Ovary (tissue), 9 donors: Measurements from ENCODE around the gene FYN. TPM values are rescaled to one million over a fixed set of nuclear protein-coding genes. Genes with fewer than 3 reads are reported as not detected.

Experiments
- DNase-seq, 5 donors: peaks; one replicate each; pipeline ENCODE4 v3.0.0-alpha.2; 2019 to 2020
- H3K27ac ChIP-seq, 2 donors: fragments of 200-600 bp; one replicate each; pipeline versions ENCODE4 v1.5.1 to v1.8.0; 2019 to 2022
- H3K27me3 ChIP-seq: fragments of 200-600 bp; one replicate; pipeline ENCODE4 v1.8.0; 2022
- H3K36me3 ChIP-seq: fragments of 200-600 bp; sonication (generic); one replicate; pipeline ENCODE4 v1.5.1; 2019
- H3K4me1 ChIP-seq: one replicate; pipeline ENCODE4 v1.8.1; 2013; ENCODE audit warnings: mild to moderate bottlenecking, moderate library complexity; ENCODE audit not compliant: insufficient read depth
- H3K4me3 ChIP-seq: fragments of 200-600 bp; sonication (generic); one replicate; pipeline ENCODE4 v1.5.1; 2017
- H3K9me3 ChIP-seq, 2 donors: fragments of 200-600 bp in 1 of 2; sonication (generic) in 1 of 2; one replicate each; pipeline versions ENCODE4 v1.5.1 to v1.8.1; 2013 to 2019; ENCODE audit warnings: mild to moderate bottlenecking in 1 of 2, moderate library complexity in 1 of 2
- EP300 ChIP-seq: sonication (generic); formaldehyde crosslinking; IDR thresholded peaks from one replicate; pipeline ENCODE4 v1.6.1; 2017; ENCODE audit warnings: antibody characterized with exemption
- POLR2A ChIP-seq: fragments of 450-650 bp; IDR thresholded peaks from one replicate; pipeline ENCODE4 v1.6.1; 2017; ENCODE audit warnings: antibody characterized with exemption, mild to moderate bottlenecking, moderate library complexity
- WGBS, 3 donors: extraction: QIAGEN DNeasy Blood & Tissue Kit in 1 of 3; methylation state at CpG; one replicate each; pipeline versions ENCODE4 v1.1.5 to v1.1.7; 2013 to 2017; 5-methylcytosine and 5-hydroxymethylcytosine counted together
- intact Hi-C, 4 donors: fragments of 100-400 bp; cut with DNase I; formaldehyde crosslinking; loops; one replicate each; pipeline versions ENCODE4 v1.11.0 to v1.15.1; 2022 to 2023
- polyA plus RNA-seq, 2 donors: library from polyadenylated mRNA; stranded (reverse); fragments of 200-250 nt in 1 of 2; fragments of 350-450 nt in 1 of 2; fragmentation: Illumina TruSeq in 1 of 2; extraction: RNeasy Lipid Tissue Mini Kit (QIAGEN cat#74804) in 1 of 2; gene quantifications; one replicate each; pipeline ENCODE4 v1.2.3, GENCODE V29; 2013 to 2014
- total RNA-seq, 7 donors: library from RNA; depleted of rRNA in 2 of 7; stranded (reverse); fragments of >200 nt in 2 of 7; fragmentation: NEBNext Ultra II Directional in 3 of 7; extraction: Animal tissue kit (Norgen Biotek cat#: 25700) in 3 of 7; gene quantifications; one replicate each; pipeline versions ENCODE4 v1.1.0 to v1.2.4, GENCODE V29; 2016 to 2023
- TF ChIP-seq, protein P1 (sequence below), 3 donors: fragments of 450-650 bp in 2 of 3; fragments of 200-600 bp in 1 of 3; IDR thresholded peaks; one replicate each; pipeline versions ENCODE4 v1.5.1 to v1.8.0; 2016 to 2022; ENCODE audit warnings: antibody characterized with exemption in 3 of 3, mild to moderate bottlenecking in 1 of 3
- donor health status: DM: no; HTN: no; CAD: no; lungs with moderate emphysema.
- donor health status: DM: no; HTN: no; CAD: no.
- donor health status: Bipolar disorder and iron deficiency.
- donor health status: DM: yes; HTN: yes; CAD: no.
- donor health status: DM: no; HTN: no; CAD: no.
- donor health status: DM: yes; HTN: yes; CAD: no.

FYN gene
- total and polyA plus RNA-seq, 9 donors = 37.2 to 116 (median 72.7) TPM

DNA sequence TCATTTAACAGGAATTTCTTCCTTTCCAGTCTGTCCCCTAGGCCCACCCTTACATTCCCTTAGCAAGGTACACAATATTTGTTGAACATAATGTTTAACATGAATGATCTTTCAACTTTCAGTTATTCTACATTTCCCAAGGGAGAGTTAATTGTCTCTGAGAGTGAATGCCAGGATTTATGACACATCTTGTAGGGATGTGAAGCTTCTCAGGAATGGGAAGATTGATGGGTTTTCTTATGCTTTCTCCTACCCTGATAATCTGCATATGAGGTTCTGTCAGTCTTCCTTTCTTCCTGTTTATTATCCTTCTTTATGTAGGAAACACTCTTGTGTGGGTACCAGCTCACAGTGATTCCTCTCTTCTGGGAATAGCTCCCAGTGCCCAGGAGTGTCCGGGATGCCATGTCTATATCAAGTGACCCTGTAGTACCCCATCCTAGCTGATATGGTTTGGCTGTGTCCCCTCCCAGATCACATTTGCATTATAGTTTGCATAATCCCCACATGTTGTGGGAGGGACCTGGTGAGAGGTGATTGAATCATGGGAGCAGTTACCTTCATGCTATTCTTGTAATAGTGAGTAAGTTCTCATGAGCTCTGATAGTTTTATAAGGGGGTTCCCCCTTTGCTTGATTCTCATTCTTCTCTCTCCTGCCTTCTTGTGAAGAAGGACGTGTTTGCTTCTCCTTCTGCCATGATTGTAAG is 7.1 kb upstream of the FYN start:
- TF ChIP-seq, protein P1, sequence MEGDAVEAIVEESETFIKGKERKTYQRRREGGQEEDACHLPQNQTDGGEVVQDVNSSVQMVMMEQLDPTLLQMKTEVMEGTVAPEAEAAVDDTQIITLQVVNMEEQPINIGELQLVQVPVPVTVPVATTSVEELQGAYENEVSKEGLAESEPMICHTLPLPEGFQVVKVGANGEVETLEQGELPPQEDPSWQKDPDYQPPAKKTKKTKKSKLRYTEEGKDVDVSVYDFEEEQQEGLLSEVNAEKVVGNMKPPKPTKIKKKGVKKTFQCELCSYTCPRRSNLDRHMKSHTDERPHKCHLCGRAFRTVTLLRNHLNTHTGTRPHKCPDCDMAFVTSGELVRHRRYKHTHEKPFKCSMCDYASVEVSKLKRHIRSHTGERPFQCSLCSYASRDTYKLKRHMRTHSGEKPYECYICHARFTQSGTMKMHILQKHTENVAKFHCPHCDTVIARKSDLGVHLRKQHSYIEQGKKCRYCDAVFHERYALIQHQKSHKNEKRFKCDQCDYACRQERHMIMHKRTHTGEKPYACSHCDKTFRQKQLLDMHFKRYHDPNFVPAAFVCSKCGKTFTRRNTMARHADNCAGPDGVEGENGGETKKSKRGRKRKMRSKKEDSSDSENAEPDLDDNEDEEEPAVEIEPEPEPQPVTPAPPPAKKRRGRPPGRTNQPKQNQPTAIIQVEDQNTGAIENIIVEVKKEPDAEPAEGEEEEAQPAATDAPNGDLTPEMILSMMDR (IDR thresholded peaks at IDR 0.05) = no peak
- TF ChIP-seq EP300 (no peak), POLR2A (no peak)
- WGBS, 3 donors = 92 to 97% (median 96%) methylated on average over 2 of the region's 2 CpGs
- intact Hi-C loops = no loop called here

DNA sequence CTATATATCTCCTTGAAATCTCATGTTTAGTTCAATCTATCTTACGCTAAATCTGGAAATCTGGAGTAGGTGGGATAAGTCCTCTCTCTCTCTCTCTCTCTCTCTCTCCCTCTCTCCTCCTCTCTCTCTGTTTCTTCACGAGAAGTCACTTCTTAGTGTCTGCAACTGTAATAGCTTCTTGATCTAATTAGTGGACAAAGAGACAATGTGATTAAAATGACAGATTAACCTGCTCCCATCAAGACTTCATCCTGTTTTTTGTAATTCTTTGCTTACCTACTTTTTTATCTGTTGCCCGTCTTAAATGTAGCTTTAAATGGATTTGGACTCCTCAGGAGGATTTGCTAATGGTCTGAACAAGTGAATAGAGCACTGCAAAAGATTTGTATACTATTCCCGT is 2.5 kb upstream of the FYN start:
- Histone ChIP-seq H3K27ac (no peak overlapping the region), H3K36me3 (no peaks in the 10 kb centered on the region), H3K4me3 (no peak overlapping the region), H3K9me3 (no peaks in the 10 kb centered on the region), H3K27me3 (no peaks in the 10 kb centered on the region), H3K4me1 (peaks cover 4% of the 10 kb centered on the region)
- 96 to 98% (median 96%) methylated on average over 4 of the region's 4 CpGs for WGBS, 3 donors
- TF ChIP-seq POLR2A = no peak
- no peak for TF ChIP-seq EP300
- TF ChIP-seq, protein P1 (IDR thresholded peaks at IDR 0.05) = no peak
- intact Hi-C loops = loop anchor here in 1 of 4 donors (10.0 kb wide), 1 partner anchor 169 kb away; no protein-coding TSS in a partner anchor
- no peak for DNase-seq

More for the DNA sequence above, 7.1 kb upstream of the FYN start:
- Histone ChIP-seq H3K36me3 (no peaks in the 10 kb centered on the region), H3K27ac (no peak overlapping the region), H3K4me1 (no peaks in the 10 kb centered on the region), H3K9me3 (no peaks in the 10 kb centered on the region), H3K4me3 (no peak overlapping the region), H3K27me3 (no peaks in the 10 kb centered on the region)
- no peak for DNase-seq

- Histone ChIP-seq H3K27ac (no peak overlapping the region), H3K4me3 (peak overlapping the region; percentile 48), H3K27me3 (no peaks in the 10 kb centered on the region), H3K9me3 (no peaks in the 10 kb centered on the region), H3K4me1 (peaks cover 4% of the 10 kb centered on the region), H3K36me3 (no peaks in the 10 kb centered on the region)
- peak in 2 of 5 donors; percentile 30 for DNase-seq
- TF ChIP-seq POLR2A (no peak), EP300 (no peak)
- TF ChIP-seq, protein P1 (IDR thresholded peaks at IDR 0.05) = no peak
- intact Hi-C loops = loop anchor here in 1 of 4 donors (10.0 kb wide), 1 partner anchor 171 kb away; no protein-coding TSS in a partner anchor
- 2 to 4% (median 2%) methylated on average over 8 of the region's 8 CpGs for WGBS, 3 donors
Observed at GRCh38 chr6:111874025-111874415, 768 bp upstream of the FYN start.

DNA sequence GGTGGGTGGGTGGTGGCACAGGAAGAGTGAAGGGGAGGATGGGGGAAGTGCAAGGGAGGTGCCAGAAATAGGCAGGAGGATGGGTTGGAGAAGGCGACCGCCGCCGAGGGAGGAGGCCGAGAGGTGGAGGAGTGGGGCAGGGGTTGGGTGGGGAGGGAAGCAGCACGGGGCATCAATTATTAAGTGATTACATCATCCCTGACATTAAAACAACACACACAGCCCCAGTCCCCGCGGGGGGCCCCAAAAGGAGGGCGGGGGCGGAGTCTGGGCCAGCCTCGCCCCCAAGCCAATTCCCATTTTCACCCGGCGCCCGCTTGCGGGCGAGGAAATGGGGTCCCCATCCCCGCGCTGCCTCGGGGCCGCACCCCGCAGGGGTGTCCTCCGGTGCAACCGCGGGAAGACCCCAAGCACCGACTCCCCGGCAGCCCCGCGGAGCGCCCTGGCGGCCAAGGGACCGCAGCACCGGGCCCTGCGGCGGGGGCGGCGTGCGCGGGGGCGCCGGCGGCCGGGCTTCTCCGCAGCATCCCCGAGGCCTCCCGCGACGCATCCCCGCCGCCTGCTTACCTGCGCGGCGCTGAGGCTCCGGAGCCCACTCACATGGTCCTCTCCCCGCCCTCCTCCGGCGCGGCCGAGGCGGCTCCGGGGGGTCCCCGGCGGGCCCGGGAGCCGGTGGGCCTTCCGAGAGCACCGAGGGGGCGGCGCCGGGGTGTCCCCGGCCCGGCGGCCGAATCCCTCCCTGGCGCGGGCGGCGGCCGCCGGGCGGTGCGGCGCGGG is 663 bp downstream of the FYN start:
- no peaks in the 10 kb centered on the region for H3K36me3 ChIP-seq
- H3K27me3 ChIP-seq = no peaks in the 10 kb centered on the region
- DNase-seq = peak; percentile 28 to 69 (median 69)
- H3K4me1 ChIP-seq = peaks cover 4% of the 10 kb centered on the region
- no peaks in the 10 kb centered on the region for H3K9me3 ChIP-seq
- TF ChIP-seq POLR2A (no peak), EP300 (no peak)
- TF ChIP-seq, protein P1 (IDR thresholded peaks at IDR 0.05) = no peak
- peak overlapping the region; percentile 62 to 79 for H3K27ac ChIP-seq
- 0 to 1% (median 1%) methylated on average over 46 to 83 of the region's 83 CpGs for WGBS, 3 donors
- intact Hi-C loops = loop anchor here in 1 of 4 donors (10.0 kb wide), 1 partner anchor 172 kb away; no protein-coding TSS in a partner anchor
- H3K4me3 ChIP-seq = peak overlapping the region; percentile 48
